DMS53 treated with DMSO at 0.1 percent for 48 hours (cell line): Measurements from ENCODE around the gene ANGEL1.

Experiments
- DNase-seq: peaks from one replicate; lab custom pipeline; 2025; ENCODE audit not compliant: unreplicated experiment; lab: John Stamatoyannopoulos, UW

ANGEL1 gene

GRCh38 chr14:76820700-76821099, 8.0 kb upstream of the ANGEL1 start:
- DNase-seq: no peak

GRCh38 chr14:76814726-76815645, 2.3 kb upstream of the ANGEL1 start:
- no peak for DNase-seq

GRCh38 chr14:76812093-76812421, 625 bp downstream of the ANGEL1 start:
- peak; percentile 7 for DNase-seq

- DNase-seq: no peak
Measured at GRCh38 chr14:76811561-76811960, 1.1 kb downstream of the ANGEL1 start.

GRCh38 chr14:76810953-76811400, 1.7 kb downstream of the ANGEL1 start:
- DNase-seq: peak; percentile 3

- DNase-seq: no peak
Measured at GRCh38 chr14:76810525-76810924, 2.2 kb downstream of the ANGEL1 start.

- DNase-seq: no peak
Measured at GRCh38 chr14:76808990-76809389, 3.7 kb downstream of the ANGEL1 start.

- DNase-seq: no peak
Measured at GRCh38 chr14:76808011-76808410, 4.7 kb downstream of the ANGEL1 start.

GRCh38 chr14:76806446-76806845, 6.2 kb downstream of the ANGEL1 start:
- DNase-seq: no peak

GRCh38 chr14:76793956-76794355, 18.7 kb downstream of the ANGEL1 start:
- DNase-seq: no peak

GRCh38 chr14:76793324-76793723, 19.4 kb downstream of the ANGEL1 start:
- DNase-seq: no peak

GRCh38 chr14:76792422-76792821, 20.3 kb downstream of the ANGEL1 start:
- DNase-seq: no peak

GRCh38 chr14:76786601-76787000, 26.1 kb downstream of the ANGEL1 start:
- no peak for DNase-seq

GRCh38 chr14:76784881-76785280, 27.8 kb downstream of the ANGEL1 start:
- peak; percentile 51 for DNase-seq

GRCh38 chr14:76784266-76784874, 28.3 kb downstream of the ANGEL1 start:
- DNase-seq: no peak

- no peak for DNase-seq
Measured at GRCh38 chr14:76782885-76783566, 29.7 kb downstream of the ANGEL1 start.

GRCh38 chr14:76782115-76782884, 30.4 kb downstream of the ANGEL1 start:
- no peak for DNase-seq

GRCh38 chr14:76781648-76782051, 31.0 kb downstream of the ANGEL1 start:
- no peak for DNase-seq

GRCh38 chr14:76780875-76781647, 31.6 kb downstream of the ANGEL1 start:
- no peak for DNase-seq

- no peak for DNase-seq
Measured at GRCh38 chr14:76780360-76780759, 32.3 kb downstream of the ANGEL1 start.

- no peak for DNase-seq
Measured at GRCh38 chr14:76780058-76780345, 32.7 kb downstream of the ANGEL1 start.
